CD4-positive, alpha-beta T cell treated with Interleukin-21 for 1 hour (primary cell): ENCODE measurements around the gene GNG11.

Source experiments
- DNase-seq: peaks from one replicate; pipeline ENCODE4 v3.0.0-alpha.2; 2020

The GNG11 gene

DNA sequence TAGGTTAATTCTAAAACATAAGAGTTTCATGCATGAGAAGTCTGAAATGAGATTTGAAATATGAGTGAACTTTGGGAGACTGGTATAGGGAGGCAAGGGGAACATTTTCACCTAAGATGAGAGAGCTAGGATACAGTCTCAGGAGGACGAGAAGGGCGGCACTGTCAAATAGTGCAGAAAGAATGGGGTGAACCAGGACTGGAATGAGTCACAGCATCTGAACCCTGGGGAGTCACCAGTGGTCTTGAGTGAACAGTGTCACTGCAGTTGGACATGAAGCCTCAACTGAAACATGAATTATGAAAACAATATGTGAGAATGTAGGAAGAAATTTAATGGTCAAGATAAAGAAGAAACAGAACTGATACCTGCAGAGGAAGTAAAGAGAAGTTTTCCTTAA, 33.8 kb downstream of the GNG11 start:
- DNase-seq: no peak

DNA sequence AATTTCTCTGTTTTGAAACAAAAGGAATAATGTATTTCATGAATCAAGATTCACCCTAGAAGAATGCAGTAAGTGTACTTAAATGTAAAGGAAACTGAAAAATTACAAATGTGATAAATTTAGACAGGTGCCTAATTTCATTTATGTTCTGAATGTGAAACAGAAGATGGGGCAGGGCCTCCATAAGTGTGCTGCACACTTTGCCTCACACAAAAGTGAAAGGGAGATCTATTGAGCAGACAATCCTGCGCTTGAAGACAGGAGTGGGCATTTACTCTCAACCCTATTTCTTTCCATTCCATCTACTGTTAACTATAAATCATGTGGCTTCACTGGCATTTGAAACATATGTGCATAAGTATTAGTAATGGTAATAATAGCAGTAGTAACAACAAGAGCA, 36.2 kb downstream of the GNG11 start:
- no peak for DNase-seq

DNA sequence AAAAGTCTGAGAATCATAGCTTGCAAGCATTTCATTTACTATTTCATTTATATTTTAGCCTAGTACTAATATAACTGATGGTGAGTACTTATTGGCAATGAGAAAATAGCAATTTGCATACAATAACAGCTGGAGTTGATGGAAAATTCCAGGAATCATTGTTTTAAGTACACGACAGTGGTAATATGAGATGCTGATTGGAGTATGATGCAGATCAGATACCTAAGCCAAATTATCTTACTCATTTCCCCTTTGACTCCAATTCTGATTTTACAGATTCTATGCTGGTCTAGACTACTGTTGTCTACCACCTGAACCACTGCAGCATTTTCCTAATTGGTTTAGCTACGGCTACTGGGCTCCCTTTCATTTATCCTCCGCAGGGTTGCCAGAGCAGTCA, 36.7 kb downstream of the GNG11 start:
- no peak for DNase-seq

DNA sequence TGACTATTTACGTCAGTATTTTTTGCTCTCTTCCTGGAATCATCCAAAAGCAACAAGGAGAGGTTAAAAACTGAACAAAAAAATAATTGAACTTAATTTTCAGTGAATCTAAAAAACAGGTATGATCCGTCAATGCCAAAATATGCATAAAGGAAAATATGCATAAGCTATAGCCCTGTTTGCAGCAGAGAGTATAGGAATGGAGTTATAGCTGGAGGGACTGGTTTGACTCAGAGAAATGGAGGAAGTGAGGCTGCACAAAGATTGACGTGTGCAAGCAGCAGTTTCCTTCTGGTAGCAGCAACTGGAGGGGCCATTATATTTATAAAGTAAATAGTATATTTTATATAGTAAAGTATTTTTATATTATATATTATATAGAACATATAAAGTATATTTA, 37.1 kb downstream of the GNG11 start:
- DNase-seq: no peak

- DNase-seq: no peak
Measured at GRCh38 chr7:93960986-93961385, 39.5 kb downstream of the GNG11 start.

- DNase-seq: no peak
Measured at GRCh38 chr7:93964262-93964661, 42.7 kb downstream of the GNG11 start.

GRCh38 chr7:93964813-93965212, 43.3 kb downstream of the GNG11 start:
- no peak for DNase-seq

GRCh38 chr7:93968911-93969620, 47.5 kb downstream of the GNG11 start:
- no peak for DNase-seq

GRCh38 chr7:93972029-93972725, 50.6 kb downstream of the GNG11 start:
- DNase-seq: no peak

DNA sequence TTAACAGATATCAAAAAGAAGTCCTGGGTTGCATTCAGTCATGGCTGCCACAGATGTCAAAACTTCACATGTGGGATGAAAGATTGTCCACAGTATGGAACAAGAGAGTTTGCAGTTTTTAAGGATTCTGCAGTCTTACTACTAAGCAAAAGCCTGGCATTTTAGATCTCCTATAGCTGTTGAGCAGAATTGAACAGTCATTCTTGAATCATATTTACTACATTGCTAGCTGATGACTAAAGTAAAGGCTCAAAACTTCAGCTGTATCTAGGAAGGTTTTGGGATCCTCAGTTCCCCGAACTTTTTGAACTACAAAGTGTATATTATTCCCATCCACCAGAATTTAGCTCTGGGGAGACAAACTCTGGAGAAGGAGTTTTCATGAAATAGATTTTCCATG, 51.6 kb downstream of the GNG11 start:
- DNase-seq: no peak

- DNase-seq: no peak
Measured at GRCh38 chr7:93977211-93977950, 55.8 kb downstream of the GNG11 start.
